Caki2 (cell line): Measurements from ENCODE around the gene B4GALNT4. TPM values are rescaled to one million over a fixed set of nuclear protein-coding genes. Genes with fewer than 3 reads are reported as not detected.
"Not testable (repeated sequence)": the region's sequence is repeated elsewhere in the genome, so short reads cannot be mapped to it uniquely, and the experiment has no call there.

ENCODE experiments used
- DNase-seq: peaks from one replicate; pipeline ENCODE4 v3.0.0-alpha.2; 2015; ENCODE audit warnings: low read depth
- in situ Hi-C: cut with HindIII; loops from 2 replicates; pipeline ENCODE4 v1.10.0; 2016; ENCODE audit warnings: low sequenced_read_pairs, low pct_unique_long_range_greater_than_20kb, mixed read lengths
- total RNA-seq: library from RNA; depleted of rRNA; stranded (reverse); fragments of >200 nt; shearing (Covaris generic); gene quantifications from 2 replicates; pipeline ENCODE4 v1.2.3, GENCODE V29; 2014; ENCODE audit warnings: low replicate concordance

The B4GALNT4 gene
- total RNA-seq, 1 experiment from 2014 or later = 61.5 TPM

DNA sequence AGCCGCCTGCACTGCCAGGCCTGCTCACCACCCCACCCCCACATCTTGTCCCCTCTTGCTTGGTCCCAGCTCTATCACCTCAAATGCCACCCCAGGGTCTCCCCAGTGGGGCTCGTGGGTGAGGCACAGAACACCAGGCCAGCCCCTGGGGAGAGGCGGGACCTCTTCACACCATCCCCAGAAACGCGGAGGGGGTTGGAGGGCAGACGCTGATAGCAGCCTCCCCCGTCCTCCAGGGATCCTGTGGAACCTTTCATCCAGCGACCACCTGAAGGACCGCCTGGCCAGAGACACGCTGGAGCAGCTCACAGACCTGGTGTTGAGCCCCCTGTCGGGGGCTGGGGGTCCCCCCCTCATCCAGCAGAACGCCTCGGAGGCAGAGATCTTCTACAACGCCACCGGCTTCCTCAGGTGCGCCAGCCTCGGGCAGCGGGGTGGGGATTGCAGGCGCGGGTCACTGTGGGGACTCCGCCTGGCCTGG lies 30.5 kb downstream of the B4GALNT4 start:
- no peak for DNase-seq
- in situ Hi-C loops = no loop called here

DNA sequence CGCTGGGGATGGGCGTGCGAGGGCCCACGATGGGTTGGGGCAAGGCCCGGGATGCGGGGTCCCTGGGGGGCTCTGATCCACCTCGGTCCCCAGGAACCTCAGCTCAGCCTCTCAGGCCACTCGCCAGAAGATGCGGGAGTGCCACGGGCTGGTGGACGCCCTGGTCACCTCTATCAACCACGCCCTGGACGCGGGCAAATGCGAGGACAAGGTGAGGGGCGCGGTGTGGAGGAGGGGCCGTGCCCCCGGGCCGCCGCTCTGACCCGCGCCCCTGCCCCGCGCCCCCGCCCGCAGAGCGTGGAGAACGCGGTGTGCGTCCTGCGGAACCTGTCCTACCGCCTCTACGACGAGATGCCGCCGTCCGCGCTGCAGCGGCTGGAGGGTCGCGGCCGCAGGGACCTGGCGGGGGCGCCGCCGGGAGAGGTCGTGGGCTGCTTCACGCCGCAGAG lies 31.0 kb downstream of the B4GALNT4 start:
- no peak for DNase-seq
- in situ Hi-C loops = no loop called here

DNA sequence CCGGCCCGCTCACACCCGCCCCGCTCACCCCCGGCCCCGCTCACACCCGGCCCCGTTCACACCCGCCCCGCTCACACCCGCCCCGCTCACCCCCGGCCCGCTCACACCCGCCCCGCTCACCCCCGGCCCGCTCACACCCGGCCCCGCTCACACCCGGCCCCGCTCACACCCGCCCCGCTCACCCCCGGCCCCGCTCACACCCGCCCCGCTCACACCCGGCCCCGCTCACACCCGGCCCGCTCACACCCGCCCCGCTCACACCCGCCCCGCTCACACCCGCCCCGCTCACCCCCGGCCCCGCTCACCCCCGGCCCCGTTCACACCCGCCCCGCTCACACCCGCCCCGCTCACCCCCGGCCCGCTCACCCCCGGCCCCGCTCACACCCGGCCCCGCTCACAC lies 31.9 kb downstream of the B4GALNT4 start:
- in situ Hi-C loops = not testable (repeated sequence)

DNA sequence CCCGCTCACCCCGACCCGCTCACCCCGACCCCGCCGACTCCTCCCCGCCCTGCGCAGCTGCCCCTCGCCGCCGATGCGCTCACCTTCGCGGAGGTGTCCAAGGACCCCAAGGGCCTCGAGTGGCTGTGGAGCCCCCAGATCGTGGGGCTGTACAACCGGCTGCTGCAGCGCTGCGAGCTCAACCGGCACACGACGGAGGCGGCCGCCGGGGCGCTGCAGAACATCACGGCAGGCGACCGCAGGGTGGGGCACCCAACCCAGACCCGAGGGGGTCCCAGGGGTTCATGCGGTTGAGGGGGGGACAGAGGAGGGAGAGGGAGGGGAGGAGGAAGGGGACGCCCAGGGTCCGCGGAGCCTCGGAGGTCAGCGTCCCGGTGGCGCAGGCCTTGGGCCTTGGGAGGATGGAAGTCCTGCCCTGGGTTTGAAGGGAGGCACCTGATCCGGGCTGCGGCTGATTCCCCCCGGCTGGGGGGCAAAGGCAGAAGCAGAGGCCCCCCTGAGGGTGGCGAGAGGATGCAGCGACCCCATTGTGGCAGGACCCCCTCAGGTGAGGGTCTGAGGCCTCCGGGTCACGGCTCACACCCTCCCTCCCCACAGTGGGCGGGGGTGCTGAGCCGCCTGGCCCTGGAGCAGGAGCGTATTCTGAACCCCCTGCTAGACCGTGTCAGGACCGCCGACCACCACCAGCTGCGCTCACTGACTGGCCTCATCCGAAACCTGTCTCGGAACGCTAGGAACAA lies 33.9 kb downstream of the B4GALNT4 start:
- in situ Hi-C loops = no loop called here
- DNase-seq = no peak

More for the DNA sequence above, 31.9 kb downstream of the B4GALNT4 start:
- not testable (repeated sequence) for DNase-seq

- no peak for DNase-seq
- in situ Hi-C loops = no loop called here
Observed at GRCh38 chr11:403761-404431, 34.6 kb downstream of the B4GALNT4 start.

DNA sequence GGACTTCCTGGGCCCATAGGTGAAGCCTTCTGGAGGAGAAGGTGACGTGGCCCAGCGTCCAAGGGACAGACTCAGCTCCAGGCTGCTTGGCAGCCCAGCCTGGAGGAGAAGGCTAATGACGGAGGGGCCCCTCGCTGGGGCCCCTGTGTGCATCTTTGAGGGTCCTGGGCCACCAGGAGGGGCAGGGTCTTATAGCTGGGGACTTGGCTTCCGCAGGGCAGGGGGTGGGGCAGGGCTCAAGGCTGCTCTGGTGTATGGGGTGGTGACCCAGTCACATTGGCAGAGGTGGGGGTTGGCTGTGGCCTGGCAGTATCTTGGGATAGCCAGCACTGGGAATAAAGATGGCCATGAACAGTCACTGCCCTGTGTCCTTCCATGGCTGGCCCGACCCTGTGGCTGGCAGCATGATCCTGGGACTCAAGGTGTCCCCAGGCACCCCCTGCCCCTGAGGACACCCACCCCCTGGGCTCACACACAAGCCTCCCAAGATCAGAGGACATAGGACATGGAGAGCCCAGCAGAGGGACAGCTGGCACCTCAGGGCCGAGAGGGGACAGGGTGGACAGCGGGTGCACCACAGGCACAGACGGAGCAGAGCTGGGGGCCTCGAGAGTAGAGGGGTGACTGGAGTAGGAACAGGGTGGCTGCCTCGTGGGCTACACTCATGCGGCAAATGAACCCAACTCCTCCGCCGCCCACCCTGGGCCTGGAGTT lies 35.4 kb downstream of the B4GALNT4 start:
- in situ Hi-C loops = no loop called here
- DNase-seq = no peak

DNA sequence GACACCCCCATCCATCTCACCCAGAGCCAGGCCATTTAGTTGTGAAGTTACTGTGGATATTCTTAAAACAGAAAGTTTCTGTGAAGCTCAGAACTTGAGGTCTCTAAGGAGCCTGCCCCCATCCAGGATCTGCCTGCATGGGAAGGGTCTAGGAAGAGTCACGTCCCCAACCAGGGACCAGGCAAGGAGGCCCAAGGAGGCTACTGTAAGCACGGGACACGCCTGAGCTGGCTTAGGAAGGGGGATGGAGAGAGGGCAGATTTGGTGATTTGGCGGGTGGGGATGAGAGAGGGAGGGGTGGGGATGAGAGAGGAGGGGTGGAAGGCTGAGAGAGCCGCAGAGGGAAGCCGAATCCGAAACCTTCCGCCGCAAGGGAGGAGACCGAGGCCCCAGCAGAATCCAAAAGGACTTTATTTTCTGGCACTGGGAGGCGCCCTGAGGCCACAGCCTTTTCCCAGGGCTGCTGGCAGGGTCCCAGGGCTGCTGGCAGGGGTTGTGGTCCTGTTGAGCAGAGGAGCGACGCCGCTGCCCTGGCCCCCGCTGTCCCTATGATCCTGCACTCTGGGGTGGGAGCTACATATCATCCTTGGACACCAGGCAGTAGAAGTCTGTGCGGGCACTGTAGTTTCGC lies 36.1 kb downstream of the B4GALNT4 start:
- in situ Hi-C loops = no loop called here
- DNase-seq = no peak

DNA sequence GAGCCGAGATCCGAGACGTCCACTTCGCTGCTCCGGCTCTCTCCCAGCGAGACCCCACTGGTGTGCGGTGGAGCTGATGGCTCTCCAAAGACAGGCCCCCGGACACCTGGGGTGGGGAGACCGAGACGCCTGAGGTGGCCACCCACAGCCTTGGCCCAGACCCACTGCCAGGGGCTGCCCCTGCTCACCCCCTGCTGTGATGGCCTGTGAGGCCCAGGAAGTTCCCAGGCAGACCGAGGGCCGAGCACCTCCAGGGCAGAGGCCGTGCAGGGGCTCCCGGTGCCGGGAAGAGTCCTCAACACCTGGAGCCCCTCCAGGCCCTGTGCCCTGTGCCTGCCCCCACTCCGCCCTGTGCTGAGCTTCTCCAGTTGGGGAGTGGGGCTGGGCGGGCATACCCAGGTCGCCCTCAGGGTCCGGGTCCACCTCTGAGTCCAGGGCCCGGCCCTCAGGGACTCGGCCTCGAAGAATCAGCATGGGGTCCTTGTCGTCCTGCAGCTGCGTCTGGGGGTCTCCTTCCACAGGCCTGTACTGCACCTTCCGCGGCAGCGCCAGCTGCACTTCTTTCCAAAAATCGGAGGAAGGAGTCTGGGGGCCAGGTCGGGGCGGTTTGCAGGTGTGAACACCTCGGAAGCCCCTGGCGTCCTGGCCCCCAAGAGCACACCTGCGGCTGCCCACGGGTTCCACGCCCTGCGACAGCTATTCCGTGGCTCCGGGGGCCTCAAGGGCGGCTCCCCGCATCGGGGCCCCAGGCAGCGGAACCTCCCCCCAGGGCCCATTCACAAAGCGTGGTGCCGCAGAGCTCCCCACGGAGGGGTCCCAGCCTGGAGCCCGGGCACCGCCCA lies 36.9 kb downstream of the B4GALNT4 start:
- in situ Hi-C loops = no loop called here
- no peak for DNase-seq

- in situ Hi-C loops = no loop called here
- DNase-seq = peak; percentile 80
Observed at GRCh38 chr11:406796-407650, 37.7 kb downstream of the B4GALNT4 start.

- in situ Hi-C loops = no loop called here
- DNase-seq = no peak
Observed at GRCh38 chr11:407651-408123, 38.4 kb downstream of the B4GALNT4 start.

DNA sequence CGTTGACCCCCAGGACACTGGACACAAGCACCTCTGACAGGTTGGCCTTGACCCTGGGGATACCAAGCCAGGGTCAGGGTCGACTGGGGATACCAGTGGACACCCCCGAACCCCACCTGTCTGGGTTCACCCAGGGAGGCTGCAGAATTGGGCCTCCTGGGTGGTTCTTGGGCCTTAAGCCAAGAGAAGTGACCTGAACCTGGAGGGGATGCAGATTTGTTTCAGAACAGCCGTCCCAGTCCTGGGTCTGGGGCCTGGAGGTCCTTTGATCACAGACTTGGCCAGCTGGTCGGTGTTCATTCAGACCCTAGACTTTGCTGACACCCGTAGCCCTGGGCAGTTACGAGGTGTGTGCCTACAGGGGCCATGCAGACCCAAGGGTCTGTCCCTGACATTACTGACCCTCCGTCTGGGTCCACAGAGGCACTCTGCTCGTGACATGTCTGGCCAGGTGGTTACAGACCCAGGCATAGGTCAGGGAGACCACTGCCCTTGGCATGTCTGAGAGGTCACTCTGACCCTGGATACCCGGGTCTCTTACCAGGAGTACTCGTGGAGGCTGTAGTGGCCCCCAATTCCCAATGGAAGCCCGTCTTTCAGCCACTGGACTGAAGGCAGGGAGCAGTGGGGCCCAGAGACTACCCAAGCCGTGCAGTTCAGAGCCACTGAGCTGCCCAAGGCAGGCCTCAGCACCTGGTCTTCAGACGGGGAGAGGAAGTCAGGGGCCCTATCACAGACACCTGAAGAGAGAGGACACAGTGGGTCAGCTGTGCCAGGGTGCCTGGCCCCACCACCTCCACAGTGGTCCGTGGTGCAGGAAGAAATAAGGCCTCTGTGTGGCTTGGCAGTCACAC lies 39.1 kb downstream of the B4GALNT4 start:
- no peak for DNase-seq
- in situ Hi-C loops = no loop called here

GRCh38 chr11:409008-409599 lies 39.8 kb downstream of the B4GALNT4 start:
- in situ Hi-C loops = no loop called here
- DNase-seq = no peak

- no peak for DNase-seq
- in situ Hi-C loops = no loop called here
Observed at GRCh38 chr11:409600-410483, 40.5 kb downstream of the B4GALNT4 start.

GRCh38 chr11:410711-411110 lies 41.4 kb downstream of the B4GALNT4 start:
- DNase-seq, in situ Hi-C loops: not testable (repeated sequence)

DNA sequence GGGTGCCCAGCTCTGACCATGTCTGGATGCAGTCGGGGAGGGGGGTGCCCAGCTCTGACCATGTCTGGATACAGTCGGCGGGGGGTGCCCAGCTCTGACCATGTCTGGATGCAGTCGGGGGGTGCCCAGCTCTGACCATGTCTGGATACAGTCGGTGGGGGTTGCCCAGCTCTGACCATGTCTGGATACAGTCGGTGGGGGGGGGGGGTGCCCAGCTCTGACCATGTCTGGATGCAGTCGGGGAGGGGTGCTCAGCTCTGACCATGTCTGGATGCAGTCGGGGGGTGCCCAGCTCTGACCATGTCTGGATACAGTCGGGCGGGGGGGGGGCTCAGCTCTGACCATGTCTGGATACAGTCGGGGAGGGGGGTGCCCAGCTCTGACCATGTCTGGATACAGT lies 42.2 kb downstream of the B4GALNT4 start:
- DNase-seq, in situ Hi-C loops: not testable (repeated sequence)
